HG02943 (cell line): ENCODE data around the gene NOP56.
"Not testable (repeated sequence)": the region's sequence is repeated elsewhere in the genome, so short reads cannot be mapped to it uniquely, and the experiment has no call there.

Source experiments
- ATAC-seq: cut with Tn5 transposase; IDR thresholded peaks from one replicate; pipeline ENCODE4 v1.9.1; 2021; ENCODE audit warnings: mild to moderate bottlenecking, low read depth, moderate library complexity; ENCODE audit not compliant: unreplicated experiment

The NOP56 gene

GRCh38 chr20:2673453-2673852, 21.0 kb downstream of the NOP56 start:
- no peak for ATAC-seq

DNA sequence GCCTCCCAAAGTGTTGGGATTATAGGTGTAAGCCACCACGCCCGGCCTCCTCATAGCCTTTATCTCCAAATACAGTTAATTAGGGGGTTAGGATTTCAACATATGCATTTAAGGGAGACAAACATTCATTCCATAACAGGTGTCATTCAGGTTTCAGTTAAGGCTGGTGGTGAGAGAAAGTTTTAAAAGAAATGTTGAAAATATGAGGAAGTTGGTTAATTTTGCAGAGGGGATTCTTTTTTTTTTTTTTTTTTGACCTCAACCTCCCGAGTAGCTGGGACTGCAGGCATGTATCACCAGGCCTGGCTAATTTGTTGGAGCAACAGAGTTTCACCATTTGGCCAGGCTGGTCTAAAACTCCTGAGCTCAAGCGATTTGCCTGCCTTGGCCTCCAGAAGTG, 27.6 kb downstream of the NOP56 start:
- ATAC-seq, result no peak

GRCh38 chr20:2682040-2682439, 29.6 kb downstream of the NOP56 start:
- ATAC-seq, result not testable (repeated sequence)

- not testable (repeated sequence) for ATAC-seq
Observed at GRCh38 chr20:2684817-2685216, 32.4 kb downstream of the NOP56 start.

GRCh38 chr20:2687514-2687913, 35.1 kb downstream of the NOP56 start:
- ATAC-seq, result no peak

- ATAC-seq, result no peak
Observed at GRCh38 chr20:2688041-2688591, 35.7 kb downstream of the NOP56 start.

- ATAC-seq, result no peak
Observed at GRCh38 chr20:2690213-2690612, 37.8 kb downstream of the NOP56 start.

- no peak for ATAC-seq
Observed at GRCh38 chr20:2690718-2691117, 38.3 kb downstream of the NOP56 start.

DNA sequence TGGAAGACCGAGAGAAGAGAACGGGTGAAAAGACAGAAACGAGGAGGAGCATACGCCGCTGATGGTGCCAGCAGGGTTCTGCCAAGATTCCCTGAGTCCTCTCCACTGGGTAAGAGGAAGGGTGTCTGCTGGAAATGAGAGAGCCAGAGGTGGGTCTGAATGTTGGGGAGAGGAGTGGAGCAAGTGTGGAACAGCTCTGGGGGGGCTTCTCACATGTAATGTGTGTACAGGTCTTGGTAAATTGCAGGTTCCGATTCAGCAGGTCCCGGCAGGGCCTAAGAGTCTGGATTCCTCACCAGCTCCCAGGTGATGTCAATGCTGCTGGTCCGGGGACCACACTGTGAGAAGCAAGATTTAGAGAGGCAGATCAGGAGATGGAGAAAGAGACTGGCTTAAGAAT, 38.7 kb downstream of the NOP56 start:
- ATAC-seq, result no peak

DNA sequence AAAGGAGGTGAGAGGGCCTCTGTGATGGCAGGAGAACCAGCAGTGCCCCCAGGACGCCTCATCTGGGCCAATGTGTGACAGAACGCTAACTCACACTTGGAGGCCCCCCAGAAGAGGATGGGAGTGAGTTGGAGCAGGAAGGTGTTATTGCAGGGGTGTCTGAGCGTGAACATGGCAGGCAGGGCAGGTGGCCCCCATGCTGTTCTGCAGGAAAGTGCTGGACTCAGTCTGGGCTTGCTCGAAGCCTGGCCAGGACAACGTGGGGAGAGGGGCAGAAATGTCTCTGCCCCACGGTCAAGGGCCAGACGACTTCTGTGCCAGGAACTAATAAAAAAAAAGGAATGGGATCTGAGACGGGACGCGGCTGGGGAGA, 39.2 kb downstream of the NOP56 start:
- no peak for ATAC-seq

GRCh38 chr20:2692036-2692885, 39.8 kb downstream of the NOP56 start, which contains the start of gene EBF4:
TSS of gene EBF4 (plus strand) at chr20:2692780. CDS start at chr20:2693646, 866 bp downstream.
- ATAC-seq, result no peak

DNA sequence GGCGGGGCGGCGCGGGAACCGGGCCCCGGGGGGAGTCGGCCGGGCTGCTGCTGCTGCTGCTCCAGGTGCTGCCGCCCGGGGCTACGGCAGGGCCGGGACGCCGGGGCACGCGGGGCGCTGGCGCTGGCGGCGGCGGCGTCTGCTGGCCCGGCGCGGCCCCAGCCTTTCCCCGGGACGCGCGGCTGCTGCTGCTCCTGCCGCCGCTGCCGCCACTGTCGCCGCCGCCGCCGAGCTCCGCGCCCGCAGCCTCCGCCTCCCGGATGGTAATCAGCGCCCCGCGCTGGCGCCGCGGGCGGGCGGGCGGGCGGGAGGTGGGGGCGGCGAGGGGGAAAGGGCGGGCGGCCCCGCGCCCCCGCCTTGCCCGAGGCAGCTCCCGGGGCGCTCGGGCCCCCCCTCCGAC, 40.5 kb downstream of the NOP56 start:
- no peak for ATAC-seq

DNA sequence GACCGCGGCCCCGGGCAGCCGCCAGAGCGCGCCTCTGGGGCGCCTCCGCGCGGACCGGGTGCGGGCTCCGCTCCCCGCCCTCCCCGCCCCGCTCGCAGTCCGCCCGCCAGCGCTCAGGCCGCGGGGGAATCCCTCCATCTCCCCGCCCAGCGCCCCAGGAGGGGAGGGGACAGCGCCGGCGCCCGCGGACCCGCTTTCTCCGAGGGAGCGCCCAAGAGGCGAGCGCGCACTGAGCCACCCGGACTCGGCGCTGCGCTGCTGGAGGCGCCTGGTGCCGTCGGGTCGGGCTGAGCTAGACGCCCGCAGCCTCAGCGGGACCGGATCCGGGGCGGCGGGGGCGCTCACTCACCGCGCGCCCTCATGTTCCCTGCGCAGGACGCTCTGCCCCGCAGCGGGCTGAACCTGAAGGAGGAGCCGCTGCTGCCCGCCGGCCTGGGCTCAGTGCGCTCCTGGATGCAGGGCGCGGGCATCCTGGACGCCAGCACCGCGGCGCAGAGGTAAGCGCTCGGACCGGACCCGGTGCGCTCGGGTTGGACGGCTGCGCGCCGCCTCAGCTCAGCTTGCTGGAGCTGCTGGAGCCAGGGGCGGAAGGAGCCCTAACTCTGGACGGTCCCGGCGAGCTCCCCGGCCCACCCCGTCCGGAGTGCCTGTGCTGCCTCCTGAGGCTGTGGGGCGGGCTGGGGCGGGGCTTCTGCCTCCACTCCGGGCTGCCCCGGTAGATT, 41.0 kb downstream of the NOP56 start:
- ATAC-seq, result no peak

DNA sequence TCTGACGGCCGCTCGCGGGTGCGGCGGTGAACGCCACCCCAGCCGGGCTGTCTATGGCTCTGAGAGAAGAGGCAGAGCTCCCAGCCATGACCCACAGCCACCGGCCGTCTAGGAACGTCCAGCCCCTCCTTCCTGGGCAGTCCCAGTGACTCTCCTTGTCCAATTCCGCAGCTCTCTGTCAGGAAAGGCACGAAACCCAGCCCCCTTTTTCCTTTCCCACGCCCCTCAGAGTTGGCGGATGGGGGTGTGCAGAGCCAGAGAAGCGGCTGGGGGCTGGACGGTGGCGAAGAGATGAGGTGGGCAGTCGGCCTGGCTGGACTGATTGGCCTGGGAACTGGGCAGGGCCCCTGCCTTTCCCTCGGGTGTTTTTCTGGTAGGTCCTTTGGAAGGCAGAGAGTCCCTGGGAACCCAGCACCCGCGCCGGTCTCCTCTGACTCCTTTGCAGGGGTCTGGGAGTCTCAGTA, 41.6 kb downstream of the NOP56 start:
- ATAC-seq, result no peak

DNA sequence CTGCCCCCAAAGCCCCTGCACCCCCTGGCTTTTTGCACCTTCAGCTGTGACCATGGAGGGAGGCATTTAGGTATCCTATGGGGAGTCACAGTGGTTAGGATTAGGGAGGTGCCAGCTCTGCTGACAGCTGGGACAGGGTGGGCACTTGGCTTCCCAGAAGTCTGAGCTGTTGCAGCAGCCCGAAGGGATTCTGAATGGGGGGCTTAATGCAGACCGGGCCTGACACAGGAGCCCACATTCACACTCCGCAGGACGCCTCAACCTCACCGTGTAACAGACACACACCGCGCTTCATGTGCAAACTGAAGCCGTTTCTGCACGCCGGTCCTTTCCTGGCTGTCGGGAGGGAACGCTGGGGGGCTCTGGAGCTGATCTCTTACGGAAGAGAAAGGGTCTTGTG, 42.1 kb downstream of the NOP56 start:
- ATAC-seq, result no peak

GRCh38 chr20:2695206-2695983, 43.0 kb downstream of the NOP56 start:
- ATAC-seq, result no peak

GRCh38 chr20:2695984-2696525, 43.6 kb downstream of the NOP56 start:
- ATAC-seq, result not testable (repeated sequence)

DNA sequence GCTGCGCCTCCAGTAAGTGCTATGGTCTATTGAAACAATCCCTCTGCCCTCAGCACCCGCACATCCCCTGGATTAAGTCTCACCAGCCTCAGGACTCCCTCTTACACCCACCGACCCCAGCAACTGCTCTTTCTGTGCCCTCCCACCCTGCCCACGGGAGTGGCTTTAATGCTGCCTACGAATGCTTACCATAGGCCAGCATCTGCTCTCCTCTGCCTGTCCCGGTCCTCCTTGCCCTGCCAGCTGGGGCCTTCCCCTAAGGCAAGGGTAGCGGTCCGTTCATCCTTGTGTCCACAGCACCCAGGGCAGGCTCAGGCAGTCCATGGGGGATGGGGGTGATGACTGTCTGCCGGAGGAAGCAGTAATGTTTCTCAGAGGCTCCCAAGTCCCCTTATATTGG, 44.2 kb downstream of the NOP56 start:
- no peak for ATAC-seq

DNA sequence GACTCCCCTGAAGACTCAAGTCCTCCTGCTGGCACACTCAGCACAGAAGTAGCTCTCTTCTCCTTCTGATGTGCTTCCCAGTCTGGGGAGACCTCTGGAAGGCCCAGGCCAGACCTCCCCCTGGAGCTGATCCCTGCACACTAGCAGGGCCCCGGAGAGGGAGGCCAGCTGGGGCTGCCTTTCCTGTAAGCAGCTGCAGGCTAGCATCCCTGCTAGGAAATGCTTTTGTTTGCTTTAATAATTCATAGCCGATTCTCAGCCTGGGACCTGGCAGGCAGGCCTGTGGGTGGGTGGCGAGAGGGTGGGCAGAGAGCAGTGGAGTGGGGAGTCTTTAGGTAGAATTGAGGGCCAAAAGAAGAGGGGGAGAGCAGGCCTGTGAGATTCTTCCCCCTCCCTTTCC, 45.3 kb downstream of the NOP56 start:
- no peak for ATAC-seq

- no peak for ATAC-seq
Observed at GRCh38 chr20:2698186-2698817, 45.9 kb downstream of the NOP56 start.
